Kidney (tissue), 14 donors: ENCODE results near the gene NEURL1. TPM values are rescaled to one million over a fixed set of nuclear protein-coding genes. Genes with fewer than 3 reads are reported as not detected.

ENCODE experiments used
- DNase-seq, 5 donors: peaks; one replicate each; pipeline ENCODE4 v3.0.0-alpha.2; 2013 to 2020
- FAIRE-seq: peaks from 2 replicates; lab custom pipeline; 2012; peaks lifted over from hg19 to GRCh38; lab: Jason Lieb, UNC
- H3K27ac ChIP-seq, 2 donors: one replicate each; pipeline ENCODE4 v1.7.0; 2013; ENCODE audit warnings: low read depth in 2 of 2, low read length in 2 of 2, inconsistent platforms in 1 of 2
- H3K27me3 ChIP-seq: one replicate; pipeline ENCODE4 v1.7.1; 2013; ENCODE audit warnings: low read length, inconsistent platforms; ENCODE audit not compliant: control insufficient read depth, insufficient read depth
- H3K36me3 ChIP-seq, 3 donors: one replicate each; pipeline versions ENCODE4 v1.7.0 to v1.7.1; 2013; ENCODE audit warnings: low read length in 3 of 3, control low read depth in 1 of 3, inconsistent platforms in 1 of 3; ENCODE audit not compliant: insufficient read depth in 3 of 3, control insufficient read depth in 2 of 3
- H3K4me1 ChIP-seq, 3 donors: one replicate each; pipeline versions ENCODE4 v1.7.0 to v1.7.1; 2013; ENCODE audit warnings: low read length in 3 of 3, inconsistent platforms in 1 of 3, low read depth in 1 of 3; ENCODE audit not compliant: control insufficient read depth in 2 of 3, insufficient read depth in 2 of 3
- H3K4me3 ChIP-seq, 3 donors: one replicate each; pipeline versions ENCODE4 v1.7.0 to v1.8.1; 2013; ENCODE audit warnings: low read length in 3 of 3, control low read depth in 1 of 3, inconsistent platforms in 1 of 3
- H3K9ac ChIP-seq, 3 donors: one replicate each; pipeline versions ENCODE4 v1.7.0 to v1.7.1; 2013; ENCODE audit warnings: low read length in 3 of 3, control low read depth in 1 of 3, inconsistent platforms in 1 of 3
- H3K9me3 ChIP-seq, 3 donors: one replicate each; pipeline versions ENCODE4 v1.7.0 to v1.7.1; 2013; ENCODE audit warnings: low read length in 3 of 3, control low read depth in 1 of 3, inconsistent platforms in 1 of 3; ENCODE audit not compliant: control insufficient read depth in 2 of 3, insufficient read depth in 1 of 3
- intact Hi-C: fragments of 100-400 bp; cut with DNase I; formaldehyde crosslinking; loops from one replicate; pipeline ENCODE4 v1.11.1; 2022
- polyA plus RNA-seq: library from polyadenylated mRNA; stranded (reverse); fragments of 350-450 nt; fragmentation: Illumina TruSeq; extraction: RNeasy Lipid Tissue Mini Kit (QIAGEN cat#74804); gene quantifications from one replicate; pipeline ENCODE4 v1.2.3, GENCODE V29; 2014; ENCODE audit warnings: low read depth, low replicate concordance; ENCODE audit not compliant: insufficient read depth
- total RNA-seq: library from RNA; stranded (reverse); fragmentation: NEBNext Ultra II Directional; extraction: Animal tissue kit (Norgen Biotek cat#: 25700); gene quantifications from one replicate; pipeline ENCODE4 v1.2.1, GENCODE V29; 2021
- TF ChIP-seq, protein P1 (sequence below): IDR thresholded peaks from 3 replicates; pipeline ENCODE4 v1.5.1; 2012; ENCODE audit warnings: mild to moderate bottlenecking, moderate library complexity, borderline replicate concordance; ENCODE audit not compliant: insufficient read depth; ENCODE audit errors: extremely low read depth
- donor health status: control.
- donor health status: control.
- donor health status: control.
- donor health status: control.
- donor health status: control.
- donor health status: DM: yes; HTN: yes; CAD: no.
- donor health status: Normal renal cell carcinoma (clear cell type).

Gene NEURL1
- total and polyA plus RNA-seq, 2 donors from 2014 or later: 1.2 TPM

- H3K4me3 ChIP-seq: no peak overlapping the region
- peak overlapping the region in 1 of 2 donors; percentile 43 for H3K27ac ChIP-seq
- TF ChIP-seq, protein P1, sequence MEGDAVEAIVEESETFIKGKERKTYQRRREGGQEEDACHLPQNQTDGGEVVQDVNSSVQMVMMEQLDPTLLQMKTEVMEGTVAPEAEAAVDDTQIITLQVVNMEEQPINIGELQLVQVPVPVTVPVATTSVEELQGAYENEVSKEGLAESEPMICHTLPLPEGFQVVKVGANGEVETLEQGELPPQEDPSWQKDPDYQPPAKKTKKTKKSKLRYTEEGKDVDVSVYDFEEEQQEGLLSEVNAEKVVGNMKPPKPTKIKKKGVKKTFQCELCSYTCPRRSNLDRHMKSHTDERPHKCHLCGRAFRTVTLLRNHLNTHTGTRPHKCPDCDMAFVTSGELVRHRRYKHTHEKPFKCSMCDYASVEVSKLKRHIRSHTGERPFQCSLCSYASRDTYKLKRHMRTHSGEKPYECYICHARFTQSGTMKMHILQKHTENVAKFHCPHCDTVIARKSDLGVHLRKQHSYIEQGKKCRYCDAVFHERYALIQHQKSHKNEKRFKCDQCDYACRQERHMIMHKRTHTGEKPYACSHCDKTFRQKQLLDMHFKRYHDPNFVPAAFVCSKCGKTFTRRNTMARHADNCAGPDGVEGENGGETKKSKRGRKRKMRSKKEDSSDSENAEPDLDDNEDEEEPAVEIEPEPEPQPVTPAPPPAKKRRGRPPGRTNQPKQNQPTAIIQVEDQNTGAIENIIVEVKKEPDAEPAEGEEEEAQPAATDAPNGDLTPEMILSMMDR: no peak
- H3K9ac ChIP-seq: no peak overlapping the region
- peaks cover 0 to 4% (median 0%) of the 10 kb centered on the region in 3 donors for H3K36me3 ChIP-seq
- FAIRE-seq: no peak
- H3K4me1 ChIP-seq: peaks cover 0 to 11% (median 0%) of the 10 kb centered on the region in 3 donors
- intact Hi-C loops: no loop called here
- peak in 2 of 5 donors; percentile 82 to 88 for DNase-seq
- no peaks in the 10 kb centered on the region for H3K27me3 ChIP-seq
- H3K9me3 ChIP-seq: no peaks in the 10 kb centered on the region
These were observed 144.5 kb downstream of the NEURL1 start for GRCh38 chr10:103637927-103638557.

DNA sequence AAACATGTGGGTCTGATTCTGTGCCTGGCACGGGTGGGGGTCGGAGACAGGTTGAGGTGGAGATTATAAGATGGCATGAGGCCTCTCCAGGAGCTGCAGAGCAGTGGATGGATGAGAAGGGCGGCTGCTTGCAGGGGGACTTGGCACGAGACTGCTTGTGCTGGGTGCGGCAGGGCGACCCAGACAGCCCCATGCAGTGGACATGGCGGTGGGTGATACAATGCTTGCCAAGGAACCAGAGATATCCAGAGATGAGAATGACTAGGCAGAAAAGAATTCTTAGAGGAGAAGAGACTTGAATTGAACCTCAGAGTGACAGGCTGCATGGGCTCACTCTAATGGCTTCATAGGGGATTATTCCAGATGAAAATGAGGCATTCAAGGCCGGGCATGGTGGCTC, 145.4 kb downstream of the NEURL1 start:
- Histone ChIP-seq H3K27ac (no peak overlapping the region), H3K4me3 (no peak overlapping the region), H3K36me3 (peaks cover 0 to 4% (median 0%) of the 10 kb centered on the region in 3 donors), H3K4me1 (peaks cover 0 to 11% (median 0%) of the 10 kb centered on the region in 3 donors), H3K27me3 (no peaks in the 10 kb centered on the region), H3K9me3 (no peaks in the 10 kb centered on the region), H3K9ac (no peak overlapping the region)
- FAIRE-seq: no peak
- TF ChIP-seq, protein P1: no peak
- peak in 1 of 5 donors; percentile 46 for DNase-seq
- intact Hi-C loops: no loop called here

GRCh38 chr10:103640436-103641181, 147.1 kb downstream of the NEURL1 start:
- H3K27me3 ChIP-seq: no peaks in the 10 kb centered on the region
- TF ChIP-seq, protein P1: no peak
- H3K4me3 ChIP-seq: no peak overlapping the region
- H3K9me3 ChIP-seq: no peaks in the 10 kb centered on the region
- DNase-seq: peak in 1 of 5 donors; percentile 63
- H3K27ac ChIP-seq: no peak overlapping the region
- H3K4me1 ChIP-seq: peaks cover 0 to 11% (median 0%) of the 10 kb centered on the region in 3 donors
- intact Hi-C loops: no loop called here
- no peak overlapping the region for H3K9ac ChIP-seq
- H3K36me3 ChIP-seq: no peaks in the 10 kb centered on the region
- no peak for FAIRE-seq
